GM15510 (cell line): ENCODE results near the gene SLCO4A1.

Experiments used
- POLR2A ChIP-seq: IDR thresholded peaks from 3 replicates; pipeline ENCODE4 v1.6.1; 2011; ENCODE audit warnings: borderline replicate concordance; ENCODE audit not compliant: insufficient read length; ENCODE audit errors: extremely low read depth

Gene SLCO4A1

DNA sequence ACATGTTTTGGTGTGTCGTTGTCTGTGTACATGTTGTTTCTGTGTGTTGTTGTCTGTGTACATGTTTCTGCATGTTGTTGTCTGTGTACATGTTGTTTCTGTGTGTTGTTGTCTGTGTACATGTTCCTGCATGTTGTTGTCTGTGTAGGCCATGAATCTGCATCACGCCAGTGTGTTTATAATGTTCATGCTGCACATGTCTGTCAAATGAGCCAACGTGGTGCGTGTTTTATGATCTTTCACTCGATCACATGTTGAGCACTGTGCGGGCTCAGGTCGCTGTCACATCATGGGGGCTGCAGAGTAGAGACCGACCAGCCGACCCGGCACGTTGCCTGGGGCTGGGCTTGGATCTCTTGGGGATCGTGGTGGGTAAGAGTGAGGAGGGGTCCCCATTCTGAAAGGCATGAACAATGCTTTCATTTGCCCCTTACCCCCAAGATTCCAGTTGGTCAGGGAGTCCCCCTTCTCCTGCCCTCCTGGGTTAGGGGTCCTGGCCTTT lies 26.5 kb upstream of the SLCO4A1 start:
- TF ChIP-seq POLR2A, result no peak

DNA sequence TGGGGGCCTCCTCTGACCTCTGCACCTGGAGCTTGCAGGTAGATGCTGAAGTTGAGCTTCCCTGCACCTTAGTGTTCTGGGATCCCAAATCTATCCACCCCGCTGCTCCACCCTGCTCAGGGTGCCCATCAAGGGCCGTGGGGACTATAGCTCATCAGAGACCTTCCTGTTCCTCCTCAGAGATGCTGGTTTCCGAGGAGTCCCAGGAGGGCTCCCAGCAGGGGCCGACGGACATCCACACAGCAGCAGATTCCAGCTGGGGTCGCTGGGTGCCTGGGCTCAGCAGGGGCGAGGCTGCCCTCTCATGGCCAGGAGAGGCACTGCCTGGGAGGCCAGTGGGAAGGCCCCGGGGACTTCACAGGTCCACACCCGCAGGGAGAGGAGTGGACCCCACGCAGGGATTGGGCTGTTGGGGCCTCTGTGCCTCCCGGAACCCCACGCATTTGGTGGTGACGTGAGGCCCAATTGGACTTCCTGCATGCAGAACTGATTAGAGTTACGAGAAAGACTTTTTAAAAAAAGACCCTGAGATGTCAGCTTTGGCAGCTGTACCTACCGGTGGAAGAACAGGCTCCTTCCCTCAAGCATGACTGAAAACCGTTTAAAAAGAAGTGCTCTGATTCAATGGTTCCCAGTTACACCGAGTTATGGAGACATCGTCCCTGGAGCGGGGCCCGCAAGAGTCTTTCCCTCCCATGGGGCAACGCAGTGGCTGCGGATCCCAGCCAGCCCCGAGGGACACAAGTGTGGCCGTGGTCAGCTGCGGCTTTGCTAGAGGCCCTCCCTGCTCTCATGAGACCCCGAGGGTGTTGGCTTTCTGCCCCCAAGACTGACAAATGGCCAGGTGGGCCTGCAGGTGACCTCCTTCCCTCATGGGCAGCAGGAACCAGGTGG lies 25.3 kb upstream of the SLCO4A1 start:
- TF ChIP-seq POLR2A, result no peak

- TF ChIP-seq POLR2A, result no peak
Measured at GRCh38 chr20:62617711-62618483, 24.4 kb upstream of the SLCO4A1 start.

- TF ChIP-seq POLR2A, result no peak
Measured at GRCh38 chr20:62618611-62619529, 23.4 kb upstream of the SLCO4A1 start.

DNA sequence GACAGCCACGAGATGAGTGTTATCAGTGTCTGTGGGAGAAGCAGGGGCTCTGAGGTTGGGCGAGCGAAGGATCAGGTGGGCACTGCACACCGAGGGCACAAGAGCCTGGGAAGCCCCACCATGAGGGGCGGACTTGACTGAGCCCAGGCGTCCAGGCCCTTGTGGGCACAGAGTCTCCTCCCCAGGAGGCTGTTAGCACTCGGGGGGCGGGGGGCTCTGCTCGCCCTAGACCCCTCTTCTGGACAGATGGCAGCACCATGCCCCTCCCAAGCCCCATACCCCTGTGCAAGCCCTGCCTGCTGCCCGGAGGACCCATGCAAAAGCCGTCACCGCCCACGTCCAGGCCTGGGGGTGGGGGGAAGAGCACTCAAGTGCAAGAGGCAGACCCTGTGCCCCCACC lies 21.7 kb upstream of the SLCO4A1 start:
- TF ChIP-seq POLR2A, result no peak

DNA sequence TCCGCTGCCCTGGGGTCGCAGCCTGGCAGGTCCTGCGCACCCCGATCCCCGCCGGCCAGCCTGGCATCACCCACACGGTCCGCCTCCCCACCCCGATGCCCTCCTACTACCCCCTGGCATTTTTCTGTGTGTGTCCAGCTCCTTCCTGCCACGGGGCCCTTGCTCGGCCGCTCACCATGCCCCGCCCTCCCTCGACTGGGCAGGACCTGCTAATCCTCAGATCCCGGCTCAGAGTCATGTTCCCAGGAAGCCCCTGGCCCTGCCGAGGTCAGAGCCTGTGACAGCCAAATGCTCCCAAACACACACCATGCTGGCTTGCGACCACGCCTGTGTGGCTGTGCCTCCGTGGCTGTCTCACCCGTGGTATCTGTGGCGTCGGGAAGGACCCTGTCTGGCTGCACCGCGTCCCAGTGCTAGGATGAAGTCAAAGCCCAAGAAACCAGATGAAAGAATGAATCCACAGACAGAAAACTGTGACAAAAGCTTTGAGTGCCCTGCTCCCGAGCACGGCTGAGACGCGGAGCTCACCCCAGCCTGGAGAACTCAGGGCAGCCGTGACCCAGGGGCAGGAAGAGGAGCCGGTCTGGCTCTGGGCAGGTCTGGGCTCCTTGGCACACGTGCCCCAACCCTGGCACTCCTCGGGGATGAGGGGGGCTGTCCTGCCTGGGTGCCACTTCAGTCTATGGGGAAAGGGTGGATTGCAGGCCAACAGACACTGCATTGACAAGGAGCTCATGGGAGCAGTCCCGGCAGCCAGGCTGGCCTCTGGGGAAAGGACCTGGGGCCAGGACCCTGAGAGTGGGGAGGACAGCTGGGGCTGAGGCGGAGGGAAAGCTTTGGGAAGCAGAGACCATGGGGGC lies 20.8 kb upstream of the SLCO4A1 start:
- no peak for TF ChIP-seq POLR2A

- no peak for TF ChIP-seq POLR2A
Measured at GRCh38 chr20:62622178-62622876, 20.0 kb upstream of the SLCO4A1 start.

DNA sequence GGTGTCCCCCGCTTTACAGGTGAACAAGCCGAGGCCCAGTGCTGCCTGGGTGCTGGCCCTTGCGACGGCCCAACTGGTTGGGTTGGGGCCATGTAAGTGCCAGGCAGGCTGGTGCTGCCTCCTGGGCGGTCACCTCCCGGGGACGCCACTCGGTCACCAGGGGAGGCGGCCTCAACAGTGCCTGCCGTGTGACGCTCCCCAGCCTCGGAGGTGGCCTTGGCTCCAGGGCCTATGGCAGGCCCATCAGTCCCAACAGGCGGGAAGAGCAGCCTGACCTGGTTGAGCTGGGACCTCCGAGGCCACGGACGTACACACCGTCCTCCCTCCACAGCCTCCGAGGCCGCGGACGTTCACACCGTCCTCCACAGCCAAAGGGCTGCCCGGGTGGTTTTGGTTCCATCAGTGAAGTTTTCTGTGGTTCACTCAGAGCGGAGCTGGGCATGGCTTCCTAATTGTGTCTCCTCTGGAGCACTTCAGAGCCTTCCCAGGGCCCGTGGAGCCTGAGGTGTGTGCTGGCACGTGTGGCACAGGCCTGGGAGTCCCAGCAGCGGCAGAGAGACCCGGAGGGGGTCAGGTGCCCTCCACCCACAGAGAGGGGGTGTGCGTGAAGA lies 19.3 kb upstream of the SLCO4A1 start:
- no peak for TF ChIP-seq POLR2A

- TF ChIP-seq POLR2A, result peak; percentile 63
Measured at GRCh38 chr20:62623488-62624324, 18.6 kb upstream of the SLCO4A1 start.

- TF ChIP-seq POLR2A, result no peak
Measured at GRCh38 chr20:62624325-62624690, 18.0 kb upstream of the SLCO4A1 start.

DNA sequence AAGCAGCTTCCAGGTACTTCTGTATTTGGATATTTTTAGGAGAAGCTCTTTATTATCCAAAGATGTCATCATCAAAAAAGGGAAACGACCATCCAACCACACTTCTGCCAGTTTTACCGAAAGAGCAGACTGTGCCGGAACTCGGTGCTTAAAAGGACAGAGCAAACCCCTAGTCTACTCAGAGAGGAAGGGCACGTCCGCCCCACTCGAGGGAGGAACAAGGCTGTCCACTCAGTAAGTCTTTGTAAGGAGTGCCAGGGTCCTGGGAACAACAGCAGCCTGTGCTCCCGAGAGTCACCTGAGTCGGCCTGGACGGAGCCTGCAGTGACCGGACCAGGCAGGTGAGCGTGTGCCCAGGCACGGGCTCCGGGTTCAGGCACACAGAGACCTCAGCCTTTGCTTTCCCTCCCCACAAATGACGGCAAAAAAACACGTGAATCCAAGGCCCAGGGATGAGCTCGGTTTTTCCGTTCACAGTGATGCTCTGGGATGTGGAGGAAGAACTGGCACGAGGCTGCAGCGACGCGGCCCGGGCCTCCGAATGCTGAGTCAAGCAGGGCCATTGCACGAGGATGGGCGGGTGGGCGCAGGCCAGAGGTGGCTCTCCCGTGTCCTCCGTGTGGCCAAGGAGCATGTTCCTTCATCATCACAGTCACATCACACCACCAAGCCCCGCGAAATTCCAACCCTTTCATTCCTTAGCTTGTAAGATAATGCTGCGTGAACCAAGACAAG lies 17.4 kb upstream of the SLCO4A1 start:
- TF ChIP-seq POLR2A, result no peak
